Fibroblast of pulmonary artery (primary cell): ENCODE data around the gene CYB5R4.
A peak's percentile ranks its signal among the peaks of the same experiment; 100 is the strongest.

ENCODE experiments used
- DNase-seq: peaks from one replicate; pipeline ENCODE4 v3.0.0-alpha.2; 2010; ENCODE audit warnings: low read depth
- H3K4me3 ChIP-seq: replicated peaks from 2 replicates; pipeline ENCODE4 v1.5.1; 2011; ENCODE audit warnings: low read depth, mild to moderate bottlenecking, control low read depth, low read length, moderate library complexity
- TF ChIP-seq, protein P1 (sequence below): IDR thresholded peaks from 2 replicates; pipeline ENCODE4 v1.5.1; 2011; ENCODE audit warnings: mild to moderate bottlenecking, control low read depth, low read length, inconsistent platforms; ENCODE audit errors: missing control alignments

The CYB5R4 gene

GRCh38 chr6:83873869-83874268, 14.4 kb downstream of the CYB5R4 start:
- no peak overlapping the region for H3K4me3 ChIP-seq
- TF ChIP-seq, protein P1, sequence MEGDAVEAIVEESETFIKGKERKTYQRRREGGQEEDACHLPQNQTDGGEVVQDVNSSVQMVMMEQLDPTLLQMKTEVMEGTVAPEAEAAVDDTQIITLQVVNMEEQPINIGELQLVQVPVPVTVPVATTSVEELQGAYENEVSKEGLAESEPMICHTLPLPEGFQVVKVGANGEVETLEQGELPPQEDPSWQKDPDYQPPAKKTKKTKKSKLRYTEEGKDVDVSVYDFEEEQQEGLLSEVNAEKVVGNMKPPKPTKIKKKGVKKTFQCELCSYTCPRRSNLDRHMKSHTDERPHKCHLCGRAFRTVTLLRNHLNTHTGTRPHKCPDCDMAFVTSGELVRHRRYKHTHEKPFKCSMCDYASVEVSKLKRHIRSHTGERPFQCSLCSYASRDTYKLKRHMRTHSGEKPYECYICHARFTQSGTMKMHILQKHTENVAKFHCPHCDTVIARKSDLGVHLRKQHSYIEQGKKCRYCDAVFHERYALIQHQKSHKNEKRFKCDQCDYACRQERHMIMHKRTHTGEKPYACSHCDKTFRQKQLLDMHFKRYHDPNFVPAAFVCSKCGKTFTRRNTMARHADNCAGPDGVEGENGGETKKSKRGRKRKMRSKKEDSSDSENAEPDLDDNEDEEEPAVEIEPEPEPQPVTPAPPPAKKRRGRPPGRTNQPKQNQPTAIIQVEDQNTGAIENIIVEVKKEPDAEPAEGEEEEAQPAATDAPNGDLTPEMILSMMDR, result no peak

GRCh38 chr6:83875843-83876242, 16.4 kb downstream of the CYB5R4 start:
- no peak overlapping the region for H3K4me3 ChIP-seq

More at GRCh38 chr6:83873869-83874268, 14.4 kb downstream of the CYB5R4 start:
- DNase-seq, result no peak

GRCh38 chr6:83878902-83879644, 19.6 kb downstream of the CYB5R4 start:
- TF ChIP-seq, protein P1, result no peak
- no peak overlapping the region for H3K4me3 ChIP-seq
- DNase-seq, result no peak

More at GRCh38 chr6:83875843-83876242, 16.4 kb downstream of the CYB5R4 start:
- TF ChIP-seq, protein P1, result no peak
- no peak for DNase-seq

- H3K4me3 ChIP-seq, result no peak overlapping the region
- TF ChIP-seq, protein P1, result no peak
These were observed 20.3 kb downstream of the CYB5R4 start for GRCh38 chr6:83879746-83880145.

DNA sequence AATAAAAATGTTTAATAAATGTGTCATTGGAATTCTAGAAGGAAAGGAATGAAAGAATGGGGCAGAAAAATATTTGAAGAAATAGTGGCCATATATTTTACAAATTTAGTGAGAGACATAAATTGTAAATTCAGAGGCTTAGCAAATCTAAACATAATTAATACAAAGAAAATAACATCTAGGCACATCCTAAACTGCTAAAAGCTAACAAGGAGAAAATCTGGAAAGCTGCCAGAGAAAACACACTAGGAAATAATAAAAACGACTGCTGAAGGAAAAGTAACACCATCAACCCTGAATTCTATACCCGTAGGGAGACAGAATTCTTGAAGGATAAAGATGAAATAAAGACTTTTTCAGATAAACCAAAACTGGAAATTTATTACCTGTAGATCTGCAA, 23.8 kb downstream of the CYB5R4 start:
- no peak overlapping the region for H3K4me3 ChIP-seq
- TF ChIP-seq, protein P1, result no peak
- DNase-seq, result no peak

More at GRCh38 chr6:83879746-83880145, 20.3 kb downstream of the CYB5R4 start:
- no peak for DNase-seq

GRCh38 chr6:83884523-83884922, 25.0 kb downstream of the CYB5R4 start:
- peak; percentile 70 for DNase-seq
- no peak overlapping the region for H3K4me3 ChIP-seq
- TF ChIP-seq, protein P1, result peak; percentile 68

DNA sequence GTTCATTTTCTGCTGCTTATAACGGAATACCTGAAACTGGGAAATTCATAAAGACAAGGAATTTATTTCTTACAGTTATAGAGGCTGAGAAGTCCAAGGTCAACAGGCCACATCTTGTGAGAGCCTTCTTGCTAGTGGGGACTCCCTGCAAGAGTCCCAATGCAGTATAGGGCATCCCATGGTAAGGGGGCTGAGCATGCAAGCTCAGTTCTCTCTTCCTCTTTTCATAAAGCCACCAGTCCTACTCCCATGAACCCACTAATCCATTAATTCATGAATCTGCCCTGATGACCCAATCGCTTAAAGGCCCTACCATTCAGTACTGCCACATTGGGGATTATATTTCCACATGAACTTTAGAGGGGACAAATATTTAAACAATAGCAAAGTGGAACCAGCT, 26.5 kb downstream of the CYB5R4 start:
- no peak for DNase-seq
- H3K4me3 ChIP-seq, result no peak overlapping the region
- TF ChIP-seq, protein P1, result no peak
